Measurements from ENCODE around the gene ILDR1. TPM values are rescaled to one million over a fixed set of nuclear protein-coding genes. Genes with fewer than 3 reads are reported as not detected.

ILDR1 gene
- total and polyA plus RNA-seq, 2 experiments from 2014 or later, result 1.5 to 1.8 TPM

DNA sequence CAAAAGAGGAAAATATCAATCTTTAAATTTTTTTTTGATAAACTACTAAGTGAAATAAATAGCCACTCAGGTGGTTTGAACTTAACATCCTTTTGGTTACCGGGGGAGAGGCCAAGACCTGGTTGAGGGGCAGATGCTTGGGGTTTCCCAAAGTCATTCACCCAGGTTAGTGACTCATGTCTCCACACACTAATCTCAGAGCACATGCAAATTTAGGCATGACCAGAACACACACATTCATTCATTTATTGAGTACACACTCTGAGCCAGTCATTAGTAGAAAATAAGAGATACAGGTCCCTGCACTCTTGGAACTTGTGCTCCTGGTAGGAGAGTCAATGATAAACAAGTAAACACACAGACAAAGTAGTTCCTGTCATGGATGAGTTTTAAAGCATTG, 7.3 kb downstream of the ILDR1 start:
- H3K9me2 ChIP-seq (replicated peaks; ENCODE audit: insufficient read depth), result no peaks in the 10 kb centered on the region
- H3K9me3 ChIP-seq (ENCODE audit: low read depth), result no peaks in the 10 kb centered on the region
- DNase-seq (ENCODE audit: low spot score), result no peak
- 100% methylated on average over 1 of the region's 1 CpG for WGBS (ENCODE audit: low lambda C conversion rate, missing lambda C conversion rate)
- H2AFZ ChIP-seq, result no peak overlapping the region
- no peak overlapping the region for H3K4me3 ChIP-seq
- TF ChIP-seq EZH2 (IDR thresholded peaks at IDR 0.05; ENCODE audit: borderline replicate concordance) (no peak), EZH2phosphoT487 (IDR thresholded peaks at IDR 0.05; ENCODE audit: low read depth, severe bottlenecking, unreplicated experiment) (no peak), CTCF (IDR thresholded peaks at IDR 0.05; ENCODE audit: poor library complexity) (no peak)
- H3K27me3 ChIP-seq, result peaks cover 28% of the 10 kb centered on the region
- H4K20me1 ChIP-seq (ENCODE audit: insufficient read depth, poor library complexity, severe bottlenecking), result no peaks in the 10 kb centered on the region
- H3K79me2 ChIP-seq, result no peaks in the 10 kb centered on the region
- H3K4me1 ChIP-seq (ENCODE audit: insufficient read depth), result no peaks in the 10 kb centered on the region
- no peak overlapping the region for H3K27ac ChIP-seq
- H3K36me3 ChIP-seq (replicated peaks; ENCODE audit: insufficient read depth, low read depth), result no peaks in the 10 kb centered on the region
- H3K4me2 ChIP-seq, result no peak overlapping the region

DNA sequence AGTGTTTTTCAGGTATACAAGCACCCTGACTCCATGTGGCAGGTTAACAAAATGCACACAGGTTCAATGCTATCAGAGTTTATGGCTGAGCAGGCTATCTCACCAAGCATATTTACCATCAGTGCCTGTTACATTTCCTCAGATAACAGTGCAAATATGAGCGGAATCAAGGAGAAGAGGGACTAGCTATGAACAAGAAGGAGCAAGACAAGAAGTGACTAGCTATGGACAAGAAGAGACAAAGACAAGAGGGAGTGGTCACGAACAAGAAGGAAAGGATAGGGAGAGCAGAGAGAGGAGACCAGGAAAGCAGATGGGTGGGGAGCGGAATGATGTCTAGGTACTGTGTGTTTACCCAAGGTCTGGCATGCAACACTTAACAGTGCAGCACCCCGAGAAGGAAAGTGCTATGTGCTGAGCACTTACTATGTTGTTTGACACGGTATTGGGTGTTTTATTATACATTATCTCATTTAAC, 8.6 kb downstream of the ILDR1 start:
- peaks cover 26% of the 10 kb centered on the region for H3K27me3 ChIP-seq
- H3K27ac ChIP-seq, result no peak overlapping the region
- H3K9me2 ChIP-seq (replicated peaks; ENCODE audit: insufficient read depth), result no peaks in the 10 kb centered on the region
- H3K79me2 ChIP-seq, result no peaks in the 10 kb centered on the region
- no peak overlapping the region for H3K4me3 ChIP-seq
- DNase-seq (ENCODE audit: low spot score), result peak; percentile 28
- TF ChIP-seq EZH2 (IDR thresholded peaks at IDR 0.05; ENCODE audit: borderline replicate concordance) (no peak), EZH2phosphoT487 (IDR thresholded peaks at IDR 0.05; ENCODE audit: low read depth, severe bottlenecking, unreplicated experiment) (peak; percentile 57)
- peak overlapping the region; percentile 6 for H3K4me2 ChIP-seq
- H2AFZ ChIP-seq, result no peak overlapping the region
- H3K9me3 ChIP-seq (ENCODE audit: low read depth), result no peaks in the 10 kb centered on the region
- no peaks in the 10 kb centered on the region for H3K36me3 ChIP-seq (replicated peaks; ENCODE audit: insufficient read depth, low read depth)
- H3K4me1 ChIP-seq (ENCODE audit: insufficient read depth), result no peaks in the 10 kb centered on the region
- WGBS (ENCODE audit: low lambda C conversion rate, missing lambda C conversion rate), result 53% methylated on average over 5 of the region's 5 CpGs
- no peaks in the 10 kb centered on the region for H4K20me1 ChIP-seq (ENCODE audit: insufficient read depth, poor library complexity, severe bottlenecking)

- TF ChIP-seq EZH2 (IDR thresholded peaks at IDR 0.05; ENCODE audit: borderline replicate concordance), result no peak
- TF ChIP-seq CTCF (IDR thresholded peaks at IDR 0.05; ENCODE audit: poor library complexity), result no peak
- no peak for TF ChIP-seq EZH2phosphoT487 (IDR thresholded peaks at IDR 0.05; ENCODE audit: low read depth, severe bottlenecking, unreplicated experiment)
- no peak overlapping the region for H3K4me2 ChIP-seq
- H2AFZ ChIP-seq, result no peak overlapping the region
- 88% methylated on average over 1 of the region's 1 CpG for WGBS (ENCODE audit: low lambda C conversion rate, missing lambda C conversion rate)
- H3K27me3 ChIP-seq, result peaks cover 26% of the 10 kb centered on the region
- H4K20me1 ChIP-seq (ENCODE audit: insufficient read depth, poor library complexity, severe bottlenecking), result no peaks in the 10 kb centered on the region
- no peak overlapping the region for H3K27ac ChIP-seq
- no peak overlapping the region for H3K4me3 ChIP-seq
- no peaks in the 10 kb centered on the region for H3K36me3 ChIP-seq (replicated peaks; ENCODE audit: insufficient read depth, low read depth)
- no peak for DNase-seq (ENCODE audit: low spot score)
- no peaks in the 10 kb centered on the region for H3K9me2 ChIP-seq (replicated peaks; ENCODE audit: insufficient read depth)
- H3K9me3 ChIP-seq (ENCODE audit: low read depth), result no peaks in the 10 kb centered on the region
- H3K79me2 ChIP-seq, result no peaks in the 10 kb centered on the region
- H3K4me1 ChIP-seq (ENCODE audit: insufficient read depth), result no peaks in the 10 kb centered on the region
These were observed 9.2 kb downstream of the ILDR1 start for GRCh38 chr3:122012821-122013220.

DNA sequence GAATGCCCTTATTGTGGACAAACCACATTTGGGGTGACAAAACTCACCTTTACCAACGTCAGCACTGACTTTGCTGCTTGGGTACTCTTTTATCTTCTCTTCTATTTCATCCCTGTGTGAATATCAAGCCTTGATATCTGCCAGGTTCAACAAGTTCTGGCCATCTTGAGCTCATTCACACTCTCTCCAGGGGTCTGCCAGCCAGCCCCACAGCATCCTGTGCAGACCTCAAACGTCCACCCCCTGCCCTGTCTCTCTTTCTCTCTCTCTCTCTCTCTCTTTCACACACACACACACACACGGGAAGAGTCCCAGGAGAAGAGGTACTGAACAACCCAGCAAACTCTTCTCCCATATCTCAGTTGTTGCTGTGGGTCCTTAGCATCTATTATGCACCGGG, 10.7 kb downstream of the ILDR1 start:
- Histone ChIP-seq H3K9me3 (ENCODE audit: low read depth) (no peaks in the 10 kb centered on the region), H3K36me3 (replicated peaks; ENCODE audit: insufficient read depth, low read depth) (no peaks in the 10 kb centered on the region), H3K9me2 (replicated peaks; ENCODE audit: insufficient read depth) (no peaks in the 10 kb centered on the region), H3K79me2 (no peaks in the 10 kb centered on the region), H3K4me3 (no peak overlapping the region), H2AFZ (no peak overlapping the region), H3K27me3 (peaks cover 26% of the 10 kb centered on the region), H3K4me2 (no peak overlapping the region), H3K27ac (no peak overlapping the region), H3K4me1 (ENCODE audit: insufficient read depth) (no peaks in the 10 kb centered on the region), H4K20me1 (ENCODE audit: insufficient read depth, poor library complexity, severe bottlenecking) (no peaks in the 10 kb centered on the region)
- no peak for DNase-seq (ENCODE audit: low spot score)
- WGBS (ENCODE audit: low lambda C conversion rate, missing lambda C conversion rate), result 57% methylated on average over 4 of the region's 4 CpGs
- TF ChIP-seq CTCF (IDR thresholded peaks at IDR 0.05; ENCODE audit: poor library complexity) (no peak), EZH2phosphoT487 (IDR thresholded peaks at IDR 0.05; ENCODE audit: low read depth, severe bottlenecking, unreplicated experiment) (no peak), EZH2 (IDR thresholded peaks at IDR 0.05; ENCODE audit: borderline replicate concordance) (no peak)
